ENCODE data around the gene IGSF9B. TPM values are rescaled to one million over a fixed set of nuclear protein-coding genes. Genes with fewer than 3 reads are reported as not detected.

The IGSF9B gene
- polyA plus RNA-seq, 1 donor (not counting 4 experiments of a cell fraction or from before 2014, with no cell fraction given): 0.66 TPM

GRCh38 chr11:133867456-133867855 is 89.3 kb downstream of the IGSF9B start:
- H3K79me2 ChIP-seq (ENCODE audit: control insufficient read depth, insufficient read depth, low read length): no peaks in the 10 kb centered on the region
- no peak overlapping the region for H3K4me2 ChIP-seq (ENCODE audit: control insufficient read depth, extremely low read depth, insufficient read depth, low read depth, low read length)
- H3K9me3 ChIP-seq (ENCODE audit: control insufficient read depth, low read depth, low read length): no peaks in the 10 kb centered on the region
- no peaks in the 10 kb centered on the region for H3K9me1 ChIP-seq (ENCODE audit: control insufficient read depth, extremely low read depth, insufficient read depth, low read length)
- no peak overlapping the region for H3K9ac ChIP-seq (ENCODE audit: control insufficient read depth, extremely low read depth, insufficient read depth, low read length)
- no peaks in the 10 kb centered on the region for H3K36me3 ChIP-seq (ENCODE audit: control insufficient read depth in 2 of 2, extremely low read depth in 1 of 2, insufficient read depth in 2 of 2, low read length in 2 of 2)
- no peaks in the 10 kb centered on the region for H3K4me1 ChIP-seq (ENCODE audit: control insufficient read depth, extremely low read depth, insufficient read depth, low read length)
- H3K27ac ChIP-seq (ENCODE audit: control insufficient read depth, insufficient read depth, low read length): no peak overlapping the region
- no peak overlapping the region for H2AFZ ChIP-seq (ENCODE audit: control insufficient read depth, low read length)
- DNase-seq (ENCODE audit: low read depth, low spot score) (no peak), FAIRE-seq (no peak)
- dilution Hi-C loops (cut with MboI; ENCODE audit: extremely low pct_ligation_motif_present, low sequenced_read_pairs): no loop called here
- H3K4me3 ChIP-seq (ENCODE audit: control insufficient read depth in 2 of 3, extremely low read depth in 1 of 3, insufficient read depth in 2 of 3, low read depth in 1 of 3, low read length in 3 of 3): no peak overlapping the region
- no peaks in the 10 kb centered on the region for H4K20me1 ChIP-seq (ENCODE audit: control insufficient read depth, extremely low read depth, insufficient read depth, low read length)
- TF ChIP-seq EZH2 (IDR thresholded peaks at IDR 0.05; ENCODE audit: low read length): no peak
- TF ChIP-seq, protein P1, sequence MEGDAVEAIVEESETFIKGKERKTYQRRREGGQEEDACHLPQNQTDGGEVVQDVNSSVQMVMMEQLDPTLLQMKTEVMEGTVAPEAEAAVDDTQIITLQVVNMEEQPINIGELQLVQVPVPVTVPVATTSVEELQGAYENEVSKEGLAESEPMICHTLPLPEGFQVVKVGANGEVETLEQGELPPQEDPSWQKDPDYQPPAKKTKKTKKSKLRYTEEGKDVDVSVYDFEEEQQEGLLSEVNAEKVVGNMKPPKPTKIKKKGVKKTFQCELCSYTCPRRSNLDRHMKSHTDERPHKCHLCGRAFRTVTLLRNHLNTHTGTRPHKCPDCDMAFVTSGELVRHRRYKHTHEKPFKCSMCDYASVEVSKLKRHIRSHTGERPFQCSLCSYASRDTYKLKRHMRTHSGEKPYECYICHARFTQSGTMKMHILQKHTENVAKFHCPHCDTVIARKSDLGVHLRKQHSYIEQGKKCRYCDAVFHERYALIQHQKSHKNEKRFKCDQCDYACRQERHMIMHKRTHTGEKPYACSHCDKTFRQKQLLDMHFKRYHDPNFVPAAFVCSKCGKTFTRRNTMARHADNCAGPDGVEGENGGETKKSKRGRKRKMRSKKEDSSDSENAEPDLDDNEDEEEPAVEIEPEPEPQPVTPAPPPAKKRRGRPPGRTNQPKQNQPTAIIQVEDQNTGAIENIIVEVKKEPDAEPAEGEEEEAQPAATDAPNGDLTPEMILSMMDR (optimal IDR thresholded peaks at IDR 0.05 in 1 of 3, IDR thresholded peaks at IDR 0.05 in 1 of 3, conservative IDR thresholded peaks at IDR 0.05 in 1 of 3; ENCODE audit: extremely low read depth in 1 of 3, insufficient read depth in 2 of 3, low read length in 3 of 3): no peak
- H3K27me3 ChIP-seq (ENCODE audit: control insufficient read depth, extremely low read depth, insufficient read depth, low read length): no peaks in the 10 kb centered on the region

- Histone ChIP-seq H3K9ac (ENCODE audit: control insufficient read depth, extremely low read depth, insufficient read depth, low read length) (no peak overlapping the region), H3K9me1 (ENCODE audit: control insufficient read depth, extremely low read depth, insufficient read depth, low read length) (no peaks in the 10 kb centered on the region), H3K36me3 (ENCODE audit: control insufficient read depth in 2 of 2, extremely low read depth in 1 of 2, insufficient read depth in 2 of 2, low read length in 2 of 2) (no peaks in the 10 kb centered on the region), H3K4me2 (ENCODE audit: control insufficient read depth, extremely low read depth, insufficient read depth, low read depth, low read length) (no peak overlapping the region), H3K9me3 (ENCODE audit: control insufficient read depth, low read depth, low read length) (no peaks in the 10 kb centered on the region), H2AFZ (ENCODE audit: control insufficient read depth, low read length) (no peak overlapping the region), H3K79me2 (ENCODE audit: control insufficient read depth, insufficient read depth, low read length) (no peaks in the 10 kb centered on the region), H4K20me1 (ENCODE audit: control insufficient read depth, extremely low read depth, insufficient read depth, low read length) (no peaks in the 10 kb centered on the region), H3K4me1 (ENCODE audit: control insufficient read depth, extremely low read depth, insufficient read depth, low read length) (no peaks in the 10 kb centered on the region), H3K27me3 (ENCODE audit: control insufficient read depth, extremely low read depth, insufficient read depth, low read length) (no peaks in the 10 kb centered on the region), H3K4me3 (ENCODE audit: control insufficient read depth in 2 of 3, extremely low read depth in 1 of 3, insufficient read depth in 2 of 3, low read depth in 1 of 3, low read length in 3 of 3) (no peak overlapping the region), H3K27ac (ENCODE audit: control insufficient read depth, insufficient read depth, low read length) (no peak overlapping the region)
- DNase-seq (ENCODE audit: low read depth, low spot score) (no peak), FAIRE-seq (no peak)
- dilution Hi-C loops (cut with MboI; ENCODE audit: extremely low pct_ligation_motif_present, low sequenced_read_pairs): no loop called here
- TF ChIP-seq, protein P1 (optimal IDR thresholded peaks at IDR 0.05 in 1 of 3, IDR thresholded peaks at IDR 0.05 in 1 of 3, conservative IDR thresholded peaks at IDR 0.05 in 1 of 3; ENCODE audit: extremely low read depth in 1 of 3, insufficient read depth in 2 of 3, low read length in 3 of 3): no peak
- TF ChIP-seq EZH2 (IDR thresholded peaks at IDR 0.05; ENCODE audit: low read length): no peak
Observed at GRCh38 chr11:133865466-133865865, 91.3 kb downstream of the IGSF9B start.

Measured in keratinocyte (primary cell).